H9 (cell line): ENCODE results near the gene NAP1L5. TPM values are rescaled to one million over a fixed set of nuclear protein-coding genes. Genes with fewer than 3 reads are reported as not detected.
A peak's percentile ranks its signal among the peaks of the same experiment; 100 is the strongest.

Experiments
- DNase-seq: peaks from one replicate; pipeline ENCODE4 v3.0.0-alpha.2; 2017
- H2AFZ ChIP-seq: one replicate; pipeline ENCODE4 v1.6.1; 2013; ENCODE audit warnings: mild to moderate bottlenecking, low read length, control low read depth, moderate library complexity
- H2AK5ac ChIP-seq: 2 replicates; pipeline ENCODE4 v1.6.1; 2013; ENCODE audit warnings: low read length, control low read depth, mixed read lengths; ENCODE audit not compliant: insufficient read length
- H2BK120ac ChIP-seq: one replicate; pipeline ENCODE4 v1.6.1; 2013; ENCODE audit warnings: low read depth, mild to moderate bottlenecking, low read length, control low read depth, inconsistent platforms; ENCODE audit not compliant: poor library complexity, severe bottlenecking
- H2BK12ac ChIP-seq: 2 replicates; pipeline ENCODE4 v1.6.1; 2013; ENCODE audit warnings: low read length, control low read depth, mixed read lengths, low read depth; ENCODE audit not compliant: insufficient read length
- H2BK15ac ChIP-seq: 2 replicates; pipeline ENCODE4 v1.6.1; 2013; ENCODE audit warnings: low read depth, low read length, control low read depth
- H2BK20ac ChIP-seq: one replicate; pipeline ENCODE4 v1.6.1; 2013; ENCODE audit warnings: low read depth, mild to moderate bottlenecking, low read length, control low read depth, inconsistent platforms; ENCODE audit not compliant: poor library complexity, severe bottlenecking
- H2BK5ac ChIP-seq: 2 replicates; pipeline ENCODE4 v1.6.1; 2013; ENCODE audit warnings: low read length, control low read depth, mixed read lengths; ENCODE audit not compliant: insufficient read length
- H3K14ac ChIP-seq: 2 replicates; pipeline ENCODE4 v1.6.1; 2013; ENCODE audit warnings: low read length, control low read depth; ENCODE audit not compliant: insufficient read depth
- H3K18ac ChIP-seq: 2 replicates; pipeline ENCODE4 v1.6.1; 2013; ENCODE audit warnings: low read depth, mild to moderate bottlenecking, mixed read lengths, low read length, control low read depth; ENCODE audit not compliant: insufficient read length
- H3K23ac ChIP-seq: 2 replicates; pipeline ENCODE4 v1.6.1; 2013; ENCODE audit warnings: low read length, control low read depth, mixed read lengths, low read depth; ENCODE audit not compliant: insufficient read length
- H3K23me2 ChIP-seq: 2 replicates; pipeline ENCODE4 v1.6.1; 2013; ENCODE audit warnings: low read depth, mild to moderate bottlenecking, mixed read lengths, low read length, control low read depth; ENCODE audit not compliant: insufficient read length, poor library complexity, severe bottlenecking
- H3K27ac ChIP-seq: 2 replicates; pipeline ENCODE4 v1.5.1; 2013; ENCODE audit warnings: low read length, control low read depth, mixed read lengths, low read depth; ENCODE audit not compliant: insufficient read length
- H3K27me3 ChIP-seq: 2 replicates; pipeline ENCODE4 v1.6.1; 2013; ENCODE audit warnings: low read length, control low read depth, inconsistent platforms; ENCODE audit not compliant: insufficient read depth
- H3K4ac ChIP-seq: 2 replicates; pipeline ENCODE4 v1.6.1; 2013; ENCODE audit warnings: low read depth, mild to moderate bottlenecking, control low read depth, inconsistent platforms, low read length, moderate library complexity
- H3K4me1 ChIP-seq: 2 replicates; pipeline ENCODE4 v1.6.1; 2013; ENCODE audit warnings: low read length, control low read depth, inconsistent platforms; ENCODE audit not compliant: insufficient read depth
- H3K4me2 ChIP-seq: 2 replicates; pipeline ENCODE4 v1.6.1; 2013; ENCODE audit warnings: low read length, control low read depth, mixed read lengths; ENCODE audit not compliant: insufficient read length, insufficient read depth
- H3K56ac ChIP-seq: 2 replicates; pipeline ENCODE4 v1.6.1; 2013; ENCODE audit warnings: low read depth, mild to moderate bottlenecking, mixed read lengths, low read length, control low read depth; ENCODE audit not compliant: insufficient read length
- H3K79me1 ChIP-seq: 2 replicates; pipeline ENCODE4 v1.6.1; 2013; ENCODE audit warnings: low read depth, mild to moderate bottlenecking, moderate library complexity, low read length, control low read depth, inconsistent platforms; ENCODE audit not compliant: insufficient read depth, poor library complexity, severe bottlenecking
- H3K79me2 ChIP-seq: 2 replicates; pipeline ENCODE4 v1.6.1; 2013; ENCODE audit warnings: low read length, control low read depth, inconsistent platforms; ENCODE audit not compliant: insufficient read depth
- H3K9ac ChIP-seq: 2 replicates; pipeline ENCODE4 v1.6.1; 2013; ENCODE audit warnings: low read length, control low read depth, mixed read lengths; ENCODE audit not compliant: insufficient read length; ENCODE audit errors: extremely low read depth
- H3K9me3 ChIP-seq: one replicate; pipeline ENCODE4 v1.6.1; 2013; ENCODE audit warnings: low read depth, low read length, inconsistent platforms; ENCODE audit not compliant: control insufficient read depth
- H3T11ph ChIP-seq: one replicate; pipeline ENCODE4 v1.6.1; 2013; ENCODE audit warnings: mild to moderate bottlenecking, low read length, control low read depth, inconsistent platforms
- H4K20me1 ChIP-seq: one replicate; pipeline ENCODE4 v1.6.1; 2013; ENCODE audit not compliant: control insufficient read depth, insufficient read length, insufficient read depth
- H4K5ac ChIP-seq: 2 replicates; pipeline ENCODE4 v1.6.1; 2013; ENCODE audit warnings: low read depth, mild to moderate bottlenecking, mixed read lengths, low read length, control low read depth; ENCODE audit not compliant: insufficient read length
- H4K8ac ChIP-seq: replicated peaks from 2 replicates; pipeline ENCODE4 v1.6.1; 2013; ENCODE audit warnings: low read length, control low read depth, mixed read lengths, low read depth; ENCODE audit not compliant: insufficient read length
- H4K91ac ChIP-seq: 2 replicates; pipeline ENCODE4 v1.6.1; 2013; ENCODE audit warnings: low read depth, mild to moderate bottlenecking, moderate library complexity, mixed read lengths, low read length, control low read depth; ENCODE audit not compliant: insufficient read length
- H3K27ac Mint-ChIP-seq, 3 experiments: 2 replicates in 2 of 3; 3 replicates in 1 of 3; pipeline ENCODE4 v1.8.0; 2020 to 2021; ENCODE audit warnings: mixed read lengths in 3 of 3, mild to moderate bottlenecking in 1 of 3, moderate library complexity in 1 of 3
- H3K27me3 Mint-ChIP-seq: 2 replicates; pipeline ENCODE4 v1.8.0; 2021; ENCODE audit warnings: low read depth, mild to moderate bottlenecking, moderate library complexity, mixed read lengths
- H3K36me3 Mint-ChIP-seq, 3 experiments: 2 replicates in 2 of 3; 3 replicates in 1 of 3; pipeline ENCODE4 v1.8.0; 2020 to 2021; ENCODE audit warnings: low read depth in 3 of 3, mixed read lengths in 3 of 3; ENCODE audit not compliant: insufficient read depth in 1 of 3
- H3K4me1 Mint-ChIP-seq, 2 experiments: 2 replicates each; pipeline ENCODE4 v1.8.0; 2020; ENCODE audit warnings: mixed read lengths in 2 of 2
- H3K4me3 Mint-ChIP-seq, 2 experiments: 2 replicates in 1 of 2; 3 replicates in 1 of 2; pipeline ENCODE4 v1.8.0; 2020 to 2021; ENCODE audit warnings: mild to moderate bottlenecking in 2 of 2, mixed read lengths in 2 of 2, moderate library complexity in 1 of 2
- H3K9me3 Mint-ChIP-seq, 2 experiments: 2 replicates in 1 of 2; 3 replicates in 1 of 2; pipeline ENCODE4 v1.8.0; 2020; ENCODE audit warnings: mild to moderate bottlenecking in 2 of 2, mixed read lengths in 2 of 2, moderate library complexity in 1 of 2
- WGBS: extraction: QIAGEN DNeasy Blood & Tissue Kit; methylation state at CpG from one replicate; pipeline ENCODE4 v1.1.7; 2013; ENCODE audit warnings: missing lambda C conversion rate, low lambda C conversion rate, mixed read lengths; ENCODE audit not compliant: insufficient read length; ENCODE audit errors: extremely low coverage; 5-methylcytosine and 5-hydroxymethylcytosine counted together
- long read RNA-seq: library from polyadenylated mRNA; unstranded; transcript quantifications from one replicate; pipeline ENCODE4 v2.0.0, GENCODE V29; 2020
- total RNA-seq: library from RNA; stranded (reverse); gene quantifications from 2 replicates; pipeline ENCODE4 v1.2.1, GENCODE V29; 2021
- TF ChIP-seq, protein P1 (sequence below): fragments of 200-600 bp; sonication (generic); conservative IDR thresholded peaks from 3 replicates; pipeline ENCODE4 v1.8.0; 2021; ENCODE audit warnings: antibody characterized with exemption, mild to moderate bottlenecking

Gene NAP1L5, protein sequence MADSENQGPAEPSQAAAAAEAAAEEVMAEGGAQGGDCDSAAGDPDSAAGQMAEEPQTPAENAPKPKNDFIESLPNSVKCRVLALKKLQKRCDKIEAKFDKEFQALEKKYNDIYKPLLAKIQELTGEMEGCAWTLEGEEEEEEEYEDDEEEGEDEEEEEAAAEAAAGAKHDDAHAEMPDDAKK
- 2.1 and 2.2 TPM in 2 replicates for total RNA-seq
- long read RNA-seq, transcript NAP1L5-201 (1 exons, 1,915 nt): major isoform, 9 of 9 reads
- long read RNA-seq, partial matches to known transcripts: 0 of 9 reads
- long read RNA-seq, other reads (novel, unspliced or antisense): 0 of 9 reads

DNA sequence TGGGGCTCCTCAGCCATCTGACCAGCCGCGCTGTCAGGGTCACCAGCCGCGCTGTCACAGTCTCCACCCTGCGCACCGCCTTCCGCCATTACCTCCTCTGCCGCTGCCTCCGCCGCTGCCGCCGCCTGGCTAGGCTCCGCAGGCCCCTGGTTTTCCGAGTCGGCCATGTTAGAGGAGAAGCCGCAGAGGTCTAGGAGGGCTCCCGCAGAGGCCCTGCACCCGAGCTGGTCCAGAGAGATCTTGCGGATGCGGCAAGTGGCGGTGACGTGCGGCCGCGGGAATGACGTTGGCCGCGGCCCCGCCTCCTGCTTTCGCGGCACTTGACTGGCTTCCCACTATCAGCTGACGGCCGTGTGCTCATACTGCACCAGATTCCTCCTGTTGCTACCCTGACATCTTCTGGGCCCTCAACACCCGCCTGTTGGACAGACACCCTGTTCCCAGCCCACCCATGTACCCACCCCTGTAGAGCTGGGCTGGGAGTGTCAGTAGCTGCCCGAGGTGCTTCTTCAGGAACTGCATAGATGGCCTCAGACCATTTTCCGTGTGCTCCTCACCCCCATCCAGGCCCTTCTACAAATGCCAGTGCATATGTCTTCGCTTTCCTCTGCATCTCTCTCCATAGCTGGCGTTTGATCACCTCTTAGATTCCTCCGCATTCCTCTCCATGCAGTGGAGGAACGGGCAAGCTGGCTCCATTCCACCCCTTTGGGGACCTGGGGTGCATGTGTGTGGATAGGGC is at the start of gene NAP1L5:
Gene NAP1L5 (minus strand): TSS at position 242 of the 742 bp plus-strand sequence. CDS start 75 bp downstream, at position 167.
- no peak within 1 kb of the TSS for H3K27ac ChIP-seq
- H3K27me3 ChIP-seq: no peaks in the 10 kb centered on the region
- H4K91ac ChIP-seq: no peak within 1 kb of the TSS
- H2BK5ac ChIP-seq: no peak within 1 kb of the TSS
- TF ChIP-seq, protein P1, sequence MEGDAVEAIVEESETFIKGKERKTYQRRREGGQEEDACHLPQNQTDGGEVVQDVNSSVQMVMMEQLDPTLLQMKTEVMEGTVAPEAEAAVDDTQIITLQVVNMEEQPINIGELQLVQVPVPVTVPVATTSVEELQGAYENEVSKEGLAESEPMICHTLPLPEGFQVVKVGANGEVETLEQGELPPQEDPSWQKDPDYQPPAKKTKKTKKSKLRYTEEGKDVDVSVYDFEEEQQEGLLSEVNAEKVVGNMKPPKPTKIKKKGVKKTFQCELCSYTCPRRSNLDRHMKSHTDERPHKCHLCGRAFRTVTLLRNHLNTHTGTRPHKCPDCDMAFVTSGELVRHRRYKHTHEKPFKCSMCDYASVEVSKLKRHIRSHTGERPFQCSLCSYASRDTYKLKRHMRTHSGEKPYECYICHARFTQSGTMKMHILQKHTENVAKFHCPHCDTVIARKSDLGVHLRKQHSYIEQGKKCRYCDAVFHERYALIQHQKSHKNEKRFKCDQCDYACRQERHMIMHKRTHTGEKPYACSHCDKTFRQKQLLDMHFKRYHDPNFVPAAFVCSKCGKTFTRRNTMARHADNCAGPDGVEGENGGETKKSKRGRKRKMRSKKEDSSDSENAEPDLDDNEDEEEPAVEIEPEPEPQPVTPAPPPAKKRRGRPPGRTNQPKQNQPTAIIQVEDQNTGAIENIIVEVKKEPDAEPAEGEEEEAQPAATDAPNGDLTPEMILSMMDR: no peak
- no peak within 1 kb of the TSS for H3K9ac ChIP-seq
- H3K9me3 ChIP-seq: no peaks in the 10 kb centered on the region
- no peak within 1 kb of the TSS for H4K8ac ChIP-seq
- Mint-ChIP-seq H3K36me3 (peaks cover 0 to 4% (median 1%) of the 10 kb centered on the region in 3 experiments; a peak in 2 of 7 replicates), H3K4me3 (peak within 1 kb of the TSS; percentile 75 to 81), H3K4me1 (peaks cover 4 to 7% of the 10 kb centered on the region in 2 experiments; a peak in 2 of 4 replicates), H3K27me3 (peaks cover 8% of the 10 kb centered on the region), H3K9me3 (no peaks in the 10 kb centered on the region), H3K27ac (no peak within 1 kb of the TSS)
- no peak within 1 kb of the TSS for H3K18ac ChIP-seq
- peak within 1 kb of the TSS; percentile 68 for H3K4me2 ChIP-seq
- H3K79me2 ChIP-seq: no peaks in the 10 kb centered on the region
- no peak within 1 kb of the TSS for H2BK15ac ChIP-seq
- no peak within 1 kb of the TSS for H4K5ac ChIP-seq
- H2BK20ac ChIP-seq: no peak within 1 kb of the TSS
- no peak within 1 kb of the TSS for H3K23ac ChIP-seq
- H2AK5ac ChIP-seq: no peak within 1 kb of the TSS
- no peak within 1 kb of the TSS for H2BK120ac ChIP-seq
- no peaks in the 10 kb centered on the region for H4K20me1 ChIP-seq
- H3K56ac ChIP-seq: no peak within 1 kb of the TSS
- no peak within 1 kb of the TSS for H3T11ph ChIP-seq
- no peak within 1 kb of the TSS for H2AFZ ChIP-seq
- H3K4ac ChIP-seq: no peak within 1 kb of the TSS
- no peaks in the 10 kb centered on the region for H3K23me2 ChIP-seq
- no peak within 1 kb of the TSS for H2BK12ac ChIP-seq
- DNase-seq: peak; percentile 64
- H3K14ac ChIP-seq: no peak within 1 kb of the TSS; the same call in 1 of the 2 replicates
- H3K79me1 ChIP-seq: no peaks in the 10 kb centered on the region
- no peaks in the 10 kb centered on the region for H3K4me1 ChIP-seq
- no CpG with 5 or more reads among the region's 40 CpGs for WGBS
